ENCODE data around the gene RNF41.

DNA sequence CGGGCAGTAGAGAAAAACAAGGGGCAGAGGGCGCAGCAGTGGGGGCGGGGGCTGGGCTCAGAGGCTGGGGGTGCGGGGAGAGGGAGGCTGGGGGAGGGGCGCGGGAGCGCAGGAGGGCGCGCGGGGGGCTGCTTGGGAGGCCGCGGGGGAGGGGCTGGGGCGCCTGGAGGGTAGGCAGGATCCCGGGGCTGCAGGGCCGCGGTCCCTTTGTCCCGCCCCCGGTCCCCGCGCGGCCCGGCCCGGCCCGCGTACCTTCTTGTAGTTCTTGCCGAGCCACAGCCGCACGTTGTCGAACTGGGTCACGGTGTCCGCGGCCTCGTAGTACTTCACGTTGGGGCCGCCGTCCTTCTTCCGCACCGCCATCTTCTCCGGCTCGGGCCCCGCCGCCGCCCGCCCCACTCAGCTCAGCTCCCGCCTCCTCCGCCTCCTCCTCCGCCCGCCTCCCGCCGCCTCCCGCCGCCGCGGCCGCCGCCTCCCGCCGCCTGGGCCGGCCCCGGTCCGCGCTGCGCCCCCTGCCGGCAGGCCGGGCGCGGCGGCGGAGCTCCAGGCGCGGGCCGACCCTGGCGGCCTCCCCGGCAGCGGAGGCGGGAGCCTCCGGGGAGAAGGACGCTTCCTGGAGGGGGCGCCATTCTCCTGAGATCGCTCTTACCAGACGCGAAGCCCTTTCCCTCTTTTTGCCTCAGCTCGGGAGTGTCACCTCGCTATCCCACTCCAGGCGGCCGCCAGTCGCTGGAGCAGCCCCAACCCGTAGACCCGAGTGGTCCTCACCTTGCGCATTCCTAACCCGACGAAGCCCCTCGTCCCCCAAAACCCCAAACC is 32.4 kb downstream of the RNF41 start, which contains the start of gene SMARCC2:
- peak; percentile 50 for TF ChIP-seq RAD21 (IDR thresholded peaks at IDR 0.05; ENCODE audit: low read length)
- TF ChIP-seq, protein P1, sequence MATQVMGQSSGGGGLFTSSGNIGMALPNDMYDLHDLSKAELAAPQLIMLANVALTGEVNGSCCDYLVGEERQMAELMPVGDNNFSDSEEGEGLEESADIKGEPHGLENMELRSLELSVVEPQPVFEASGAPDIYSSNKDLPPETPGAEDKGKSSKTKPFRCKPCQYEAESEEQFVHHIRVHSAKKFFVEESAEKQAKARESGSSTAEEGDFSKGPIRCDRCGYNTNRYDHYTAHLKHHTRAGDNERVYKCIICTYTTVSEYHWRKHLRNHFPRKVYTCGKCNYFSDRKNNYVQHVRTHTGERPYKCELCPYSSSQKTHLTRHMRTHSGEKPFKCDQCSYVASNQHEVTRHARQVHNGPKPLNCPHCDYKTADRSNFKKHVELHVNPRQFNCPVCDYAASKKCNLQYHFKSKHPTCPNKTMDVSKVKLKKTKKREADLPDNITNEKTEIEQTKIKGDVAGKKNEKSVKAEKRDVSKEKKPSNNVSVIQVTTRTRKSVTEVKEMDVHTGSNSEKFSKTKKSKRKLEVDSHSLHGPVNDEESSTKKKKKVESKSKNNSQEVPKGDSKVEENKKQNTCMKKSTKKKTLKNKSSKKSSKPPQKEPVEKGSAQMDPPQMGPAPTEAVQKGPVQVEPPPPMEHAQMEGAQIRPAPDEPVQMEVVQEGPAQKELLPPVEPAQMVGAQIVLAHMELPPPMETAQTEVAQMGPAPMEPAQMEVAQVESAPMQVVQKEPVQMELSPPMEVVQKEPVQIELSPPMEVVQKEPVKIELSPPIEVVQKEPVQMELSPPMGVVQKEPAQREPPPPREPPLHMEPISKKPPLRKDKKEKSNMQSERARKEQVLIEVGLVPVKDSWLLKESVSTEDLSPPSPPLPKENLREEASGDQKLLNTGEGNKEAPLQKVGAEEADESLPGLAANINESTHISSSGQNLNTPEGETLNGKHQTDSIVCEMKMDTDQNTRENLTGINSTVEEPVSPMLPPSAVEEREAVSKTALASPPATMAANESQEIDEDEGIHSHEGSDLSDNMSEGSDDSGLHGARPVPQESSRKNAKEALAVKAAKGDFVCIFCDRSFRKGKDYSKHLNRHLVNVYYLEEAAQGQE (IDR thresholded peaks at IDR 0.05; ENCODE audit: low read depth, low read length): peak; percentile 65; the same call in 1 of the 2 replicates
- no peak for TF ChIP-seq FOXJ3 (CRISPR knock-in tag; IDR thresholded peaks at IDR 0.05)
- TF ChIP-seq, protein P2, sequence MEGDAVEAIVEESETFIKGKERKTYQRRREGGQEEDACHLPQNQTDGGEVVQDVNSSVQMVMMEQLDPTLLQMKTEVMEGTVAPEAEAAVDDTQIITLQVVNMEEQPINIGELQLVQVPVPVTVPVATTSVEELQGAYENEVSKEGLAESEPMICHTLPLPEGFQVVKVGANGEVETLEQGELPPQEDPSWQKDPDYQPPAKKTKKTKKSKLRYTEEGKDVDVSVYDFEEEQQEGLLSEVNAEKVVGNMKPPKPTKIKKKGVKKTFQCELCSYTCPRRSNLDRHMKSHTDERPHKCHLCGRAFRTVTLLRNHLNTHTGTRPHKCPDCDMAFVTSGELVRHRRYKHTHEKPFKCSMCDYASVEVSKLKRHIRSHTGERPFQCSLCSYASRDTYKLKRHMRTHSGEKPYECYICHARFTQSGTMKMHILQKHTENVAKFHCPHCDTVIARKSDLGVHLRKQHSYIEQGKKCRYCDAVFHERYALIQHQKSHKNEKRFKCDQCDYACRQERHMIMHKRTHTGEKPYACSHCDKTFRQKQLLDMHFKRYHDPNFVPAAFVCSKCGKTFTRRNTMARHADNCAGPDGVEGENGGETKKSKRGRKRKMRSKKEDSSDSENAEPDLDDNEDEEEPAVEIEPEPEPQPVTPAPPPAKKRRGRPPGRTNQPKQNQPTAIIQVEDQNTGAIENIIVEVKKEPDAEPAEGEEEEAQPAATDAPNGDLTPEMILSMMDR (IDR thresholded peaks at IDR 0.05): peak; percentile 70
- 0 out of 2 replicates have a peak, but pooled peaks have one; percentile 9 for TF ChIP-seq GABPA (IDR thresholded peaks at IDR 0.05; ENCODE audit: low read depth)
